HepG2 (cell line): ENCODE results near the gene ZDHHC18. TPM values are rescaled to one million over a fixed set of nuclear protein-coding genes. Genes with fewer than 3 reads are reported as not detected.

Experiments
- BORCS8-MEF2B ChIP-seq: sonication (generic); formaldehyde crosslinking; IDR thresholded peaks from 2 replicates; pipeline ENCODE4 v1.8.0; 2022; ENCODE audit warnings: mild to moderate bottlenecking, missing genetic modification reagents
- CEBPB ChIP-seq: IDR thresholded peaks from 2 replicates; pipeline ENCODE4 v1.6.1; 2011; ENCODE audit warnings: low read depth, low read length, improper control_type of control experiment, borderline replicate concordance
- DR1 ChIP-seq: sonication (generic); formaldehyde crosslinking; IDR thresholded peaks from 2 replicates; pipeline ENCODE4 v1.8.0; 2021; ENCODE audit warnings: mild to moderate bottlenecking, missing genetic modification reagents, inconsistent platforms
- EED ChIP-seq: sonication (generic); formaldehyde crosslinking; IDR thresholded peaks from 2 replicates; pipeline ENCODE4 v1.5.0; 2020; ENCODE audit warnings: mild to moderate bottlenecking, missing genetic modification reagents
- HOMEZ ChIP-seq: IDR thresholded peaks from 2 replicates; pipeline ENCODE4 v1.6.1; 2016; ENCODE audit warnings: low read depth
- MED8 ChIP-seq: sonication (generic); formaldehyde crosslinking; IDR thresholded peaks from 2 replicates; pipeline ENCODE4 v1.8.1; 2023; ENCODE audit warnings: mild to moderate bottlenecking, missing genetic modification reagents; ENCODE audit not compliant: insufficient replicate concordance
- PRDM10 ChIP-seq: sonication (generic); formaldehyde crosslinking; IDR thresholded peaks from 2 replicates; pipeline ENCODE4 v1.4.0; 2020; ENCODE audit warnings: low read depth, missing genetic modification reagents
- UBTF ChIP-seq: sonication (generic); formaldehyde crosslinking; IDR thresholded peaks from 2 replicates; pipeline ENCODE4 v1.4.0; 2020; ENCODE audit warnings: mild to moderate bottlenecking, missing genetic modification reagents
- ZFX ChIP-seq: sonication (generic); formaldehyde crosslinking; IDR thresholded peaks from 2 replicates; pipeline ENCODE4 v1.4.0; 2020; ENCODE audit warnings: mild to moderate bottlenecking, low read depth, missing genetic modification reagents, moderate library complexity
- ZNF276 ChIP-seq: sonication (generic); formaldehyde crosslinking; IDR thresholded peaks from 2 replicates; pipeline ENCODE4 v1.4.0; 2020; ENCODE audit warnings: mild to moderate bottlenecking, low read depth, missing genetic modification reagents
- ZNF292 ChIP-seq: sonication (generic); formaldehyde crosslinking; IDR thresholded peaks from 2 replicates; pipeline ENCODE4 v1.8.1; 2022; ENCODE audit warnings: mild to moderate bottlenecking, low read depth, missing genetic modification reagents, borderline replicate concordance
- ZNF296 ChIP-seq: sonication (generic); formaldehyde crosslinking; conservative IDR thresholded peaks from 2 replicates; pipeline ENCODE4 v1.5.0; 2020; ENCODE audit warnings: mild to moderate bottlenecking, missing genetic modification reagents
- ZNF362 ChIP-seq: sonication (generic); formaldehyde crosslinking; IDR thresholded peaks from 2 replicates; pipeline ENCODE4 v1.4.0; 2020; ENCODE audit warnings: missing genetic modification reagents, mild to moderate bottlenecking, borderline replicate concordance
- ZNF550 ChIP-seq: sonication (generic); formaldehyde crosslinking; IDR thresholded peaks from 2 replicates; pipeline ENCODE4 v1.4.0; 2020; ENCODE audit warnings: mild to moderate bottlenecking, missing genetic modification reagents, borderline replicate concordance
- ZNF605 ChIP-seq: sonication (generic); formaldehyde crosslinking; IDR thresholded peaks from 2 replicates; pipeline ENCODE4 v1.8.0; 2022; ENCODE audit warnings: mild to moderate bottlenecking, missing genetic modification reagents
- ZNF674 ChIP-seq: sonication (generic); formaldehyde crosslinking; IDR thresholded peaks from 2 replicates; pipeline ENCODE4 v1.5.0; 2020; ENCODE audit warnings: low read depth, mild to moderate bottlenecking, missing genetic modification reagents
- polyA plus RNA-seq, 8 experiments: library from polyadenylated mRNA; depleted of rRNA in 3 of 8; stranded (reverse) in 7 of 8; unstranded in 1 of 8; fragments of >200 nt; fragmentation: Illumina TruSeq in 4 of 8; extraction: Trizol in 4 of 8; gene quantifications; 2 replicates each; pipeline versions ENCODE4 v1.2.1 to v1.2.3, GENCODE V29; 2011 to 2016; ENCODE audit warnings: low read depth in 4 of 8, missing spikeins in 1 of 8, mixed read lengths in 1 of 8; ENCODE audit not compliant: insufficient read depth in 1 of 8
- total RNA-seq, 5 experiments: library from RNA; depleted of rRNA; stranded (reverse); fragments of >200 nt; fragmentation: Illumina TruSeq; extraction: Trizol; gene quantifications; 2 replicates each; pipeline ENCODE4 v1.2.3, GENCODE V29; 2016; ENCODE audit warnings: low read depth in 1 of 5

ZDHHC18 gene
- total and polyA plus RNA-seq, 2 of the 13 experiments (the other 11 are each of a cell fraction or from before 2014, with no cell fraction given): 13.2 to 35.3 TPM

GRCh38 chr1:26820784-26821269, 5.7 kb upstream of the ZDHHC18 start (continued):
- TF ChIP-seq PRDM10 (CRISPR knock-in tag) (0 out of 2 replicates have a peak, but pooled peaks have one; percentile 18), ZNF276 (CRISPR knock-in tag) (no peak), HOMEZ (CRISPR knock-in tag) (no peak), ZNF674 (CRISPR knock-in tag) (no peak), BORCS8-MEF2B (CRISPR knock-in tag) (no peak), ZNF605 (CRISPR knock-in tag) (0 out of 2 replicates have a peak, but pooled peaks have one; percentile 25), ZNF292 (CRISPR knock-in tag) (no peak), ZFX (CRISPR knock-in tag) (no peak), ZNF296 (no peak), UBTF (CRISPR knock-in tag) (0 out of 2 replicates have a peak, but pooled peaks have one; percentile 24), CEBPB (peak; percentile 42; the same call in 1 of the 2 replicates), MED8 (CRISPR knock-in tag) (no peak), EED (CRISPR knock-in tag) (no peak), DR1 (CRISPR knock-in tag) (no peak), ZNF362 (CRISPR knock-in tag) (no peak), ZNF550 (CRISPR knock-in tag) (no peak)
